Measurements from ENCODE around the gene ZNF575. TPM values are rescaled to one million over a fixed set of nuclear protein-coding genes. Genes with fewer than 3 reads are reported as not detected.
"Not testable (repeated sequence)": the region's sequence is repeated elsewhere in the genome, so short reads cannot be mapped to it uniquely, and the experiment has no call there.

Gene ZNF575
- total RNA-seq, 1 experiment from 2014 or later = 0.13 TPM

- ChIA-PET CTCF (interaction anchor here (1.0 to 2.2 kb wide), 2 partner anchors 8 to 11 kb away, joined by 3 to 7 read pairs; no protein-coding TSS in a partner anchor), POLR2A (no interaction called here)
- Mint-ChIP-seq H3K36me3 (peaks cover 51% of the 10 kb centered on the region), H3K4me3 (no peak overlapping the region), H3K9me3 (no peaks in the 10 kb centered on the region), H3K27me3 (ENCODE audit: low read depth) (no peaks in the 10 kb centered on the region), H3K4me1 (no peaks in the 10 kb centered on the region), H3K27ac (no peak overlapping the region)
- DNase-seq (ENCODE audit: low spot score) = no peak
- TF ChIP-seq, protein P1, sequence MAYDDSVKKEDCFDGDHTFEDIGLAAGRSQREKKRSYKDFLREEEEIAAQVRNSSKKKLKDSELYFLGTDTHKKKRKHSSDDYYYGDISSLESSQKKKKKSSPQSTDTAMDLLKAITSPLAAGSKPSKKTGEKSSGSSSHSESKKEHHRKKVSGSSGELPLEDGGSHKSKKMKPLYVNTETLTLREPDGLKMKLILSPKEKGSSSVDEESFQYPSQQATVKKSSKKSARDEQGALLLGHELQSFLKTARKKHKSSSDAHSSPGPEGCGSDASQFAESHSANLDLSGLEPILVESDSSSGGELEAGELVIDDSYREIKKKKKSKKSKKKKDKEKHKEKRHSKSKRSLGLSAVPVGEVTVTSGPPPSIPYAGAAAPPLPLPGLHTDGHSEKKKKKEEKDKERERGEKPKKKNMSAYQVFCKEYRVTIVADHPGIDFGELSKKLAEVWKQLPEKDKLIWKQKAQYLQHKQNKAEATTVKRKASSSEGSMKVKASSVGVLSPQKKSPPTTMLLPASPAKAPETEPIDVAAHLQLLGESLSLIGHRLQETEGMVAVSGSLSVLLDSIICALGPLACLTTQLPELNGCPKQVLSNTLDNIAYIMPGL (CRISPR knock-in tag; IDR thresholded peaks at IDR 0.05) = no peak
- TF ChIP-seq ETV6 (CRISPR knock-in tag; IDR thresholded peaks at IDR 0.05) (no peak), ZNF138 (CRISPR knock-in tag; conservative IDR thresholded peaks at IDR 0.05) (no peak), ZNF317 (CRISPR knock-in tag; IDR thresholded peaks at IDR 0.05; ENCODE audit: borderline replicate concordance, low read depth) (no peak), ZNF532 (CRISPR knock-in tag; IDR thresholded peaks at IDR 0.05; ENCODE audit: borderline replicate concordance) (no peak), ZNF423 (CRISPR knock-in tag; IDR thresholded peaks at IDR 0.05) (no peak), STAT6 (CRISPR knock-in tag; conservative IDR thresholded peaks at IDR 0.05; ENCODE audit: low read depth) (no peak), TCF7 (CRISPR knock-in tag; IDR thresholded peaks at IDR 0.05; ENCODE audit: low read depth) (no peak), RELA (CRISPR knock-in tag; IDR thresholded peaks at IDR 0.05; ENCODE audit: borderline replicate concordance) (no peak)
- TF ChIP-seq, protein P2, sequence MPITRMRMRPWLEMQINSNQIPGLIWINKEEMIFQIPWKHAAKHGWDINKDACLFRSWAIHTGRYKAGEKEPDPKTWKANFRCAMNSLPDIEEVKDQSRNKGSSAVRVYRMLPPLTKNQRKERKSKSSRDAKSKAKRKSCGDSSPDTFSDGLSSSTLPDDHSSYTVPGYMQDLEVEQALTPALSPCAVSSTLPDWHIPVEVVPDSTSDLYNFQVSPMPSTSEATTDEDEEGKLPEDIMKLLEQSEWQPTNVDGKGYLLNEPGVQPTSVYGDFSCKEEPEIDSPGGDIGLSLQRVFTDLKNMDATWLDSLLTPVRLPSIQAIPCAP (CRISPR knock-in tag; IDR thresholded peaks at IDR 0.05) = no peak
- TF ChIP-seq, protein P3, sequence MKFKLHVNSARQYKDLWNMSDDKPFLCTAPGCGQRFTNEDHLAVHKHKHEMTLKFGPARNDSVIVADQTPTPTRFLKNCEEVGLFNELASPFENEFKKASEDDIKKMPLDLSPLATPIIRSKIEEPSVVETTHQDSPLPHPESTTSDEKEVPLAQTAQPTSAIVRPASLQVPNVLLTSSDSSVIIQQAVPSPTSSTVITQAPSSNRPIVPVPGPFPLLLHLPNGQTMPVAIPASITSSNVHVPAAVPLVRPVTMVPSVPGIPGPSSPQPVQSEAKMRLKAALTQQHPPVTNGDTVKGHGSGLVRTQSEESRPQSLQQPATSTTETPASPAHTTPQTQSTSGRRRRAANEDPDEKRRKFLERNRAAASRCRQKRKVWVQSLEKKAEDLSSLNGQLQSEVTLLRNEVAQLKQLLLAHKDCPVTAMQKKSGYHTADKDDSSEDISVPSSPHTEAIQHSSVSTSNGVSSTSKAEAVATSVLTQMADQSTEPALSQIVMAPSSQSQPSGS (CRISPR knock-in tag; IDR thresholded peaks at IDR 0.05; ENCODE audit: borderline replicate concordance, low read depth) = no peak
- TF ChIP-seq, protein P4, sequence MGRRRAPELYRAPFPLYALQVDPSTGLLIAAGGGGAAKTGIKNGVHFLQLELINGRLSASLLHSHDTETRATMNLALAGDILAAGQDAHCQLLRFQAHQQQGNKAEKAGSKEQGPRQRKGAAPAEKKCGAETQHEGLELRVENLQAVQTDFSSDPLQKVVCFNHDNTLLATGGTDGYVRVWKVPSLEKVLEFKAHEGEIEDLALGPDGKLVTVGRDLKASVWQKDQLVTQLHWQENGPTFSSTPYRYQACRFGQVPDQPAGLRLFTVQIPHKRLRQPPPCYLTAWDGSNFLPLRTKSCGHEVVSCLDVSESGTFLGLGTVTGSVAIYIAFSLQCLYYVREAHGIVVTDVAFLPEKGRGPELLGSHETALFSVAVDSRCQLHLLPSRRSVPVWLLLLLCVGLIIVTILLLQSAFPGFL (CRISPR knock-in tag; IDR thresholded peaks at IDR 0.05; ENCODE audit: borderline replicate concordance) = no peak
- ATAC-seq = no peak
These were observed 13.6 kb downstream of the ZNF575 start for GRCh38 chr19:43546581-43546980.

DNA sequence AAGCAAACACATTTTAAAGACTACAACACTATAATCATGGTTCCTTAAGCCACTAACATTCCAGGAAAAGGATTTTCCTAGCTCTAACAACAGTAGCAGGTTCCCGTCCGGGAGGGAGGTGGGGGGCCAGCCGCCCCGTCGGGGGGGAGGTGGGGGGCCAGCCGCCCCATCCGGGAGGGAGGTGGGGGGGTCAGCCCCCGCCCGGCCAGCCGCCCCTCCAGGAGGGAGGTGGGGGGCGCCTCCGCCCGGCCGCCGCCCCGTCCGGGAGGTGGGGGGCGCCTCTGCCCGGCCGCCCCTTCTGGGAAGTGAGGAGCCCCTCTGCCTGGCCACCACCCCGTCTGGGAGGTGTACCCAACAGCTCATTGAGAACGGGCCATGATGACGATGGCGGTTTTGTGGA, 14.9 kb downstream of the ZNF575 start:
- CTCF ChIA-PET; POLR2A ChIA-PET; ATAC-seq; H3K4me1 Mint-ChIP-seq; H3K27ac Mint-ChIP-seq; H3K4me3 Mint-ChIP-seq; H3K27me3 Mint-ChIP-seq (ENCODE audit: low read depth); DNase-seq (ENCODE audit: low spot score); H3K9me3 Mint-ChIP-seq: not testable (repeated sequence)
- peaks cover 46% of the 10 kb centered on the region for H3K36me3 Mint-ChIP-seq

Data from WTC11 (cell line).